WTC11 (cell line): ENCODE data around the gene CCDC24. TPM values are rescaled to one million over a fixed set of nuclear protein-coding genes. Genes with fewer than 3 reads are reported as not detected.

ENCODE experiments used
- ATAC-seq: fragments of 200-7000 bp; cut with Tn5 transposase; 2 replicates; pipeline ENCODE4 v1.10.0; 2021; ENCODE audit warnings: mild to moderate bottlenecking, moderate library complexity
- CTCF ChIA-PET: fragments of 300-600 bp; sonication (Branson Sonifier 250); formaldehyde crosslinking; loops from one replicate; lab custom pipeline; 2021; ENCODE audit warnings: antibody characterized with exemption; lab: Charles Lee
- POLR2A ChIA-PET: fragments of 350-600 bp; sonication (Branson Sonifier 250); formaldehyde crosslinking; loops from one replicate; lab custom pipeline; 2021; ENCODE audit warnings: antibody characterized with exemption; lab: Charles Lee
- DNase-seq: peaks from one replicate; pipeline ENCODE4 v3.0.0; 2021; ENCODE audit warnings: low spot score
- H3K27ac Mint-ChIP-seq: 2 replicates; pipeline ENCODE4 v1.8.0; 2021; ENCODE audit warnings: mixed read lengths
- H3K27me3 Mint-ChIP-seq: 2 replicates; pipeline ENCODE4 v1.8.0; 2021; ENCODE audit warnings: low read depth, mild to moderate bottlenecking, moderate library complexity, mixed read lengths
- H3K36me3 Mint-ChIP-seq: 2 replicates; pipeline ENCODE4 v1.8.0; 2021; ENCODE audit warnings: mixed read lengths
- H3K4me1 Mint-ChIP-seq: 2 replicates; pipeline ENCODE4 v1.8.0; 2022; ENCODE audit warnings: mixed read lengths
- H3K4me3 Mint-ChIP-seq: 2 replicates; pipeline ENCODE4 v1.8.0; 2021; ENCODE audit warnings: mild to moderate bottlenecking, moderate library complexity, mixed read lengths
- H3K9me3 Mint-ChIP-seq: 2 replicates; pipeline ENCODE4 v1.8.0; 2021; ENCODE audit warnings: mixed read lengths
- ATF1 ChIP-seq: sonication (generic); formaldehyde crosslinking; IDR thresholded peaks from 2 replicates; pipeline ENCODE4 v1.8.1; 2023; ENCODE audit warnings: mild to moderate bottlenecking, moderate library complexity, missing genetic modification reagents
- ATF2 ChIP-seq: sonication (generic); formaldehyde crosslinking; IDR thresholded peaks from 2 replicates; pipeline ENCODE4 v1.8.1; 2022; ENCODE audit warnings: low read depth, missing genetic modification reagents, borderline replicate concordance
- ETV6 ChIP-seq: sonication (generic); formaldehyde crosslinking; IDR thresholded peaks from 2 replicates; pipeline ENCODE4 v1.8.1; 2022; ENCODE audit warnings: mild to moderate bottlenecking, missing genetic modification reagents
- FOXP4 ChIP-seq: sonication (generic); formaldehyde crosslinking; IDR thresholded peaks from 2 replicates; pipeline ENCODE4 v1.8.0; 2022; ENCODE audit warnings: mild to moderate bottlenecking, missing genetic modification reagents
- GRHL2 ChIP-seq: fragments of 250-450 bp; sonication (Bioruptor Pico); IDR thresholded peaks from 2 replicates; pipeline ENCODE4 v1.8.0; 2022; ENCODE audit warnings: mild to moderate bottlenecking, moderate library complexity; ENCODE audit not compliant: insufficient replicate concordance, severe bottlenecking
- IRF2 ChIP-seq: sonication (generic); formaldehyde crosslinking; IDR thresholded peaks from 2 replicates; pipeline ENCODE4 v1.8.0; 2022; ENCODE audit warnings: low read depth, missing genetic modification reagents, borderline replicate concordance
- NFE2L1 ChIP-seq: sonication (generic); formaldehyde crosslinking; IDR thresholded peaks from 2 replicates; pipeline ENCODE4 v1.8.1; 2023; ENCODE audit warnings: missing genetic modification reagents
- RORB ChIP-seq: fragments of 250-450 bp; sonication (Bioruptor Pico); IDR thresholded peaks from 2 replicates; pipeline ENCODE4 v1.9.0; 2021; ENCODE audit warnings: mild to moderate bottlenecking
- TEAD4 ChIP-seq: sonication (generic); formaldehyde crosslinking; IDR thresholded peaks from 2 replicates; pipeline ENCODE4 v1.8.0; 2022; ENCODE audit warnings: mild to moderate bottlenecking, missing genetic modification reagents
- TP53 ChIP-seq: sonication (generic); formaldehyde crosslinking; IDR thresholded peaks from 2 replicates; pipeline ENCODE4 v1.8.1; 2023; ENCODE audit warnings: mild to moderate bottlenecking, missing genetic modification reagents
- USF1 ChIP-seq: sonication (generic); formaldehyde crosslinking; IDR thresholded peaks from 2 replicates; pipeline ENCODE4 v1.8.0; 2022; ENCODE audit warnings: mild to moderate bottlenecking, missing genetic modification reagents
- ZBTB43 ChIP-seq: sonication (generic); formaldehyde crosslinking; IDR thresholded peaks from 2 replicates; pipeline ENCODE4 v1.8.1; 2023; ENCODE audit warnings: mild to moderate bottlenecking, missing genetic modification reagents
- ZNF232 ChIP-seq: sonication (generic); formaldehyde crosslinking; IDR thresholded peaks from 2 replicates; pipeline ENCODE4 v1.8.0; 2022; ENCODE audit warnings: mild to moderate bottlenecking, missing genetic modification reagents
- ZNF263 ChIP-seq: sonication (generic); formaldehyde crosslinking; IDR thresholded peaks from 2 replicates; pipeline ENCODE4 v1.8.1; 2022; ENCODE audit warnings: low read depth, mild to moderate bottlenecking, moderate library complexity, missing genetic modification reagents
- ZNF396 ChIP-seq: fragments of 250-450 bp; sonication (Bioruptor Pico); IDR thresholded peaks from 2 replicates; pipeline ENCODE4 v1.8.0; 2021; ENCODE audit warnings: mild to moderate bottlenecking, moderate library complexity, borderline replicate concordance
- ZNF423 ChIP-seq: fragments of 250-450 bp; sonication (Bioruptor Pico); IDR thresholded peaks from 2 replicates; pipeline ENCODE4 v2.1.2; 2022; ENCODE audit warnings: mild to moderate bottlenecking, moderate library complexity
- ZNF512 ChIP-seq: sonication (generic); formaldehyde crosslinking; IDR thresholded peaks from 2 replicates; pipeline ENCODE4 v1.8.1; 2022; ENCODE audit warnings: missing genetic modification reagents, borderline replicate concordance
- total RNA-seq: library from RNA; stranded (reverse); gene quantifications from 3 replicates; pipeline ENCODE4 v1.2.3, GENCODE V29; 2021

The CCDC24 gene
- total RNA-seq, 1 experiment from 2014 or later: 12.1 TPM

GRCh38 chr1:43991476-43992231 is at the start of gene CCDC24 (continued):
- TF ChIP-seq ZBTB43: no peak
- no peak for TF ChIP-seq ZNF512
- no peak for TF ChIP-seq ZNF396 (CRISPR knock-in tag)
- no peak for TF ChIP-seq ATF2 (CRISPR knock-in tag)
- TF ChIP-seq NFE2L1 (CRISPR knock-in tag): no peak
- no peak for TF ChIP-seq GRHL2 (CRISPR knock-in tag)
- peak; percentile 36; the same call in 1 of the 2 replicates for TF ChIP-seq ETV6 (CRISPR knock-in tag)
- TF ChIP-seq ZNF423 (CRISPR knock-in tag): no peak
- no peak for TF ChIP-seq RORB (CRISPR knock-in tag)
- TF ChIP-seq FOXP4: no peak; the same call in 1 of the 2 replicates
- no peak for TF ChIP-seq ZNF263 (CRISPR knock-in tag)
- peak; percentile 42; the same call in 1 of the 2 replicates for TF ChIP-seq USF1

GRCh38 chr1:43942411-43942810 is 49.0 kb upstream of the CCDC24 start:
- no peak overlapping the region for H3K4me3 Mint-ChIP-seq
- ChIA-PET CTCF (interaction anchor here (1.2 to 9.9 kb wide), 3 partner anchors 8 to 176 kb away, joined by 6 to 172 read pairs (median 11); partner anchors contain the start of gene ARTN), POLR2A (interaction anchor here (0.6 kb wide), 1 partner anchor 281 kb away, joined by 9 read pairs; no protein-coding TSS in a partner anchor)
- no peak for DNase-seq
- H3K36me3 Mint-ChIP-seq: no peaks in the 10 kb centered on the region
- no peaks in the 10 kb centered on the region for H3K9me3 Mint-ChIP-seq
- ATAC-seq: no peak
- TF ChIP-seq TEAD4 (CRISPR knock-in tag): no peak
- TF ChIP-seq IRF2 (CRISPR knock-in tag): no peak
- TF ChIP-seq ZNF232 (CRISPR knock-in tag): no peak
- H3K27ac Mint-ChIP-seq: no peak overlapping the region
- peaks cover 52% of the 10 kb centered on the region for H3K4me1 Mint-ChIP-seq
- no peaks in the 10 kb centered on the region for H3K27me3 Mint-ChIP-seq

GRCh38 chr1:43944860-43945259 is 46.5 kb upstream of the CCDC24 start:
- H3K27me3 Mint-ChIP-seq: no peaks in the 10 kb centered on the region
- H3K9me3 Mint-ChIP-seq: no peaks in the 10 kb centered on the region
- no peak for ATAC-seq
- H3K4me3 Mint-ChIP-seq: no peak overlapping the region
- DNase-seq: no peak
- CTCF ChIA-PET: interaction anchor here (1.2 to 9.9 kb wide), 4 partner anchors 10 to 182 kb away, joined by 3 to 172 read pairs (median 17); partner anchors contain the start of gene ARTN
- H3K27ac Mint-ChIP-seq: no peak overlapping the region
- POLR2A ChIA-PET: no interaction called here
- TF ChIP-seq TP53 (CRISPR knock-in tag) (no peak), ATF1 (CRISPR knock-in tag) (no peak)
- H3K4me1 Mint-ChIP-seq: peaks cover 40% of the 10 kb centered on the region
- no peaks in the 10 kb centered on the region; the same call in 1 of the 2 replicates for H3K36me3 Mint-ChIP-seq
